DOHH2 (cell line): ENCODE results near the gene WWOX.

Experiments
- EZH2phosphoT487 ChIP-seq: fragments of 200-600 bp; sonication (generic); IDR thresholded peaks from 2 replicates; pipeline ENCODE4 v1.6.1; 2017; ENCODE audit warnings: borderline replicate concordance, mild to moderate bottlenecking, antibody characterized with exemption, low read length, moderate library complexity, mixed read lengths
- TF ChIP-seq, protein P1 (sequence below): fragments of 200-600 bp; sonication (generic); IDR thresholded peaks from one replicate; pipeline ENCODE4 v1.5.1; 2014; ENCODE audit warnings: antibody characterized with exemption, mild to moderate bottlenecking, low read depth, low read length; ENCODE audit not compliant: poor library complexity, severe bottlenecking

DNA sequence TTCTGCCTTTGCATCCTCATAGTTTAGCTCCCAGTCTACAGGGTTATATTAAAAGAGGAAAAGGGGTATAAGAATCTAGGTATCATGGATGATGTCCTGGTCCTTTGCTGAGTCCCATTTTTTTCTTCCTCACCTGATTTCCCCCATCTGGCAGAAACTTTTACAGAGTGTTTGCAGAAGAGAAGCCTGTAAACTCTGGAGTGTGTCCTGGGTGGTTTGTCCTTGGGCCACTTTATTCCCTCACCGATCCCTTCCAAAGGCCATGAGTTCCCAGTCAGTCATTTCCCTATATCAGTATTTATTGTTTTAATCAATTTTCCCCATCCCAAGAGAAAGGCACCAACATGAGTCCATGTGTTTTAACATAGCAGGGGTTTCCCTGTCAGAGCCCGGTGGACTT lies 638.2 kb downstream of the WWOX start:
- TF ChIP-seq, protein P1, sequence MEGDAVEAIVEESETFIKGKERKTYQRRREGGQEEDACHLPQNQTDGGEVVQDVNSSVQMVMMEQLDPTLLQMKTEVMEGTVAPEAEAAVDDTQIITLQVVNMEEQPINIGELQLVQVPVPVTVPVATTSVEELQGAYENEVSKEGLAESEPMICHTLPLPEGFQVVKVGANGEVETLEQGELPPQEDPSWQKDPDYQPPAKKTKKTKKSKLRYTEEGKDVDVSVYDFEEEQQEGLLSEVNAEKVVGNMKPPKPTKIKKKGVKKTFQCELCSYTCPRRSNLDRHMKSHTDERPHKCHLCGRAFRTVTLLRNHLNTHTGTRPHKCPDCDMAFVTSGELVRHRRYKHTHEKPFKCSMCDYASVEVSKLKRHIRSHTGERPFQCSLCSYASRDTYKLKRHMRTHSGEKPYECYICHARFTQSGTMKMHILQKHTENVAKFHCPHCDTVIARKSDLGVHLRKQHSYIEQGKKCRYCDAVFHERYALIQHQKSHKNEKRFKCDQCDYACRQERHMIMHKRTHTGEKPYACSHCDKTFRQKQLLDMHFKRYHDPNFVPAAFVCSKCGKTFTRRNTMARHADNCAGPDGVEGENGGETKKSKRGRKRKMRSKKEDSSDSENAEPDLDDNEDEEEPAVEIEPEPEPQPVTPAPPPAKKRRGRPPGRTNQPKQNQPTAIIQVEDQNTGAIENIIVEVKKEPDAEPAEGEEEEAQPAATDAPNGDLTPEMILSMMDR, result no peak
- TF ChIP-seq EZH2phosphoT487, result no peak
